PC-3 (cell line): Measurements from ENCODE around the gene TCN2. TPM values are rescaled to one million over a fixed set of nuclear protein-coding genes. Genes with fewer than 3 reads are reported as not detected.

ENCODE experiments used
- ATAC-seq: fragments of 200-7000 bp; cut with Tn5 transposase; 2 replicates; pipeline ENCODE4 v1.9.1; 2020; ENCODE audit warnings: mild to moderate bottlenecking, moderate library complexity
- BruUV-seq: library from RNA; stranded (reverse); fragments of 400-500 nt; replicated peaks from 2 replicates; lab custom pipeline; 2021; lab: Mats Ljungman, UMichigan
- CTCF ChIA-PET: fragments of 300-600 bp; sonication (Branson Sonifier 250); formaldehyde crosslinking; loops from one replicate; lab custom pipeline; 2022; ENCODE audit warnings: antibody characterized with exemption; lab: Charles Lee
- POLR2A ChIA-PET: fragments of 300-600 bp; sonication (Branson Sonifier 250); formaldehyde crosslinking; loops from one replicate; lab custom pipeline; 2022; ENCODE audit warnings: antibody characterized with exemption; ENCODE audit not compliant: unreplicated experiment; lab: Charles Lee
- DNase-seq: peaks from one replicate; pipeline ENCODE4 v3.0.0-alpha.2; 2015
- H2AFZ ChIP-seq: fragments of 300-600 bp; sonication (generic); 2 replicates; pipeline ENCODE4 v1.6.0; 2016; ENCODE audit warnings: antibody characterized with exemption, low read length
- H3F3A ChIP-seq: fragments of 300-600 bp; sonication (generic); one replicate; pipeline ENCODE4 v1.6.0; 2017; ENCODE audit warnings: antibody characterized with exemption, low read length, control low read depth, mild to moderate bottlenecking; ENCODE audit not compliant: unreplicated experiment
- H3K27ac ChIP-seq: fragments of 300-600 bp; sonication (generic); 2 replicates; pipeline ENCODE4 v1.5.1; 2016; ENCODE audit warnings: mild to moderate bottlenecking, low read length
- H3K27me3 ChIP-seq: fragments of 300-600 bp; sonication (generic); 2 replicates; pipeline ENCODE4 v1.6.1; 2016; ENCODE audit warnings: low read length, mixed read lengths
- H3K36me3 ChIP-seq: fragments of 300-600 bp; sonication (generic); 2 replicates; pipeline ENCODE4 v1.6.1; 2016; ENCODE audit warnings: low read depth, mixed run types, low read length, mixed read lengths
- H3K4me1 ChIP-seq: fragments of 300-600 bp; sonication (generic); 2 replicates; pipeline ENCODE4 v1.5.1; 2016; ENCODE audit warnings: low read length; ENCODE audit not compliant: insufficient read depth
- H3K4me2 ChIP-seq: fragments of 300-600 bp; sonication (generic); 2 replicates; pipeline ENCODE4 v1.6.0; 2016; ENCODE audit warnings: low read length
- H3K4me3 ChIP-seq: fragments of 300-600 bp; sonication (generic); 2 replicates; pipeline ENCODE4 v1.5.1; 2016; ENCODE audit warnings: mild to moderate bottlenecking, low read length, mixed read lengths
- H3K79me2 ChIP-seq: fragments of 300-600 bp; sonication (generic); 2 replicates; pipeline ENCODE4 v1.6.1; 2017; ENCODE audit warnings: low read length, mixed read lengths
- H3K9ac ChIP-seq: fragments of 300-600 bp; sonication (generic); 2 replicates; pipeline ENCODE4 v1.6.0; 2016; ENCODE audit warnings: mild to moderate bottlenecking, low read length
- H3K9me2 ChIP-seq: fragments of 300-600 bp; sonication (generic); replicated peaks from 2 replicates; pipeline ENCODE4 v1.6.1; 2016; ENCODE audit warnings: mixed run types, low read length, mixed read lengths
- H3K9me3 ChIP-seq: fragments of 300-600 bp; sonication (generic); 2 replicates; pipeline ENCODE4 v1.6.1; 2016; ENCODE audit warnings: low read length, mixed read lengths
- H4K20me1 ChIP-seq: fragments of 300-600 bp; sonication (generic); 2 replicates; pipeline ENCODE4 v1.6.1; 2016; ENCODE audit warnings: low read length, mixed read lengths
- EZH2 ChIP-seq: fragments of 300-600 bp; sonication (generic); IDR thresholded peaks from one replicate; pipeline ENCODE4 v1.6.1; 2017; ENCODE audit warnings: antibody characterized with exemption, mild to moderate bottlenecking, low read length; ENCODE audit not compliant: unreplicated experiment
- EZH2phosphoT487 ChIP-seq: fragments of 300-600 bp; sonication (generic); IDR thresholded peaks from 2 replicates; pipeline ENCODE4 v1.6.1; 2018; ENCODE audit warnings: mild to moderate bottlenecking, antibody characterized with exemption, low read length, borderline replicate concordance
- intact Hi-C: fragments of 100-400 bp; cut with micrococcal nuclease; formaldehyde crosslinking; loops from 2 replicates; pipeline ENCODE4 v1.9.0; 2023
- total RNA-seq: library from RNA; depleted of rRNA; stranded (reverse); fragments of >200 nt; gene quantifications from 2 replicates; pipeline ENCODE4 v1.2.3, GENCODE V29; 2014
- TF ChIP-seq, protein P1 (sequence below): fragments of 300-600 bp; sonication (generic); conservative IDR thresholded peaks from 2 replicates; pipeline ENCODE4 v1.5.1; 2017; ENCODE audit warnings: antibody characterized with exemption, low read depth, mild to moderate bottlenecking, low read length

Gene TCN2
- total RNA-seq, 1 experiment from 2014 or later: 1.7 TPM

DNA sequence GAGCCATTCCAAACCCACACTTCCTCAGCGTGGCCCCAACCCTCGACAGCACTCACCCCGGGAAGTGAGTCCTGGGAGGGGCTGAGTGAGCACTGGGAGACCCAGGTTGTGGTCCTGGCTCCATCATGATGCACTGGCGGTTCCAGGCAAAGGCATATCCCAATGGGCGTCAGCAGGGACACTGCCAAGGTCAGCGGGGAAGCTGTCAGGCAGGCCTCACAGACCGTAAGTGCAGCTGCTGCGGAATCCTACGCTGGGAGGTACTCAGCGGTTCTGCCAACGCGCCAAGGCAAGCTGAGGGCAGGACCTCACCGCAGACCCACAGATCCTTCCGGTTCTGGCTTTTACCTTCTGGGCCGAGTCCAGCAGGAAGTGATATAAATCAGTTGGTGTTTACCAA lies 31.1 kb upstream of the TCN2 start:
- no peaks in the 10 kb centered on the region for H3K27me3 ChIP-seq
- no peaks in the 10 kb centered on the region for H3K9me3 ChIP-seq
- ChIA-PET CTCF (no interaction called here), POLR2A (no interaction called here)
- no peaks in the 10 kb centered on the region for H3K79me2 ChIP-seq
- BruUV-seq: no TSS peak
- H3K4me2 ChIP-seq: no peak overlapping the region
- TF ChIP-seq EZH2phosphoT487 (no peak), EZH2 (no peak)
- TF ChIP-seq, protein P1, sequence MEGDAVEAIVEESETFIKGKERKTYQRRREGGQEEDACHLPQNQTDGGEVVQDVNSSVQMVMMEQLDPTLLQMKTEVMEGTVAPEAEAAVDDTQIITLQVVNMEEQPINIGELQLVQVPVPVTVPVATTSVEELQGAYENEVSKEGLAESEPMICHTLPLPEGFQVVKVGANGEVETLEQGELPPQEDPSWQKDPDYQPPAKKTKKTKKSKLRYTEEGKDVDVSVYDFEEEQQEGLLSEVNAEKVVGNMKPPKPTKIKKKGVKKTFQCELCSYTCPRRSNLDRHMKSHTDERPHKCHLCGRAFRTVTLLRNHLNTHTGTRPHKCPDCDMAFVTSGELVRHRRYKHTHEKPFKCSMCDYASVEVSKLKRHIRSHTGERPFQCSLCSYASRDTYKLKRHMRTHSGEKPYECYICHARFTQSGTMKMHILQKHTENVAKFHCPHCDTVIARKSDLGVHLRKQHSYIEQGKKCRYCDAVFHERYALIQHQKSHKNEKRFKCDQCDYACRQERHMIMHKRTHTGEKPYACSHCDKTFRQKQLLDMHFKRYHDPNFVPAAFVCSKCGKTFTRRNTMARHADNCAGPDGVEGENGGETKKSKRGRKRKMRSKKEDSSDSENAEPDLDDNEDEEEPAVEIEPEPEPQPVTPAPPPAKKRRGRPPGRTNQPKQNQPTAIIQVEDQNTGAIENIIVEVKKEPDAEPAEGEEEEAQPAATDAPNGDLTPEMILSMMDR: no peak
- no peaks in the 10 kb centered on the region for H3F3A ChIP-seq
- intact Hi-C loops: no loop called here
- H2AFZ ChIP-seq: no peak overlapping the region
- ATAC-seq (no peak), DNase-seq (no peak)
- no peak overlapping the region for H3K27ac ChIP-seq
- no peaks in the 10 kb centered on the region for H4K20me1 ChIP-seq
- peaks cover 16% of the 10 kb centered on the region for H3K36me3 ChIP-seq
- H3K9ac ChIP-seq: no peak overlapping the region
- no peaks in the 10 kb centered on the region for H3K4me1 ChIP-seq
- no peak overlapping the region for H3K4me3 ChIP-seq
- no peaks in the 10 kb centered on the region for H3K9me2 ChIP-seq

DNA sequence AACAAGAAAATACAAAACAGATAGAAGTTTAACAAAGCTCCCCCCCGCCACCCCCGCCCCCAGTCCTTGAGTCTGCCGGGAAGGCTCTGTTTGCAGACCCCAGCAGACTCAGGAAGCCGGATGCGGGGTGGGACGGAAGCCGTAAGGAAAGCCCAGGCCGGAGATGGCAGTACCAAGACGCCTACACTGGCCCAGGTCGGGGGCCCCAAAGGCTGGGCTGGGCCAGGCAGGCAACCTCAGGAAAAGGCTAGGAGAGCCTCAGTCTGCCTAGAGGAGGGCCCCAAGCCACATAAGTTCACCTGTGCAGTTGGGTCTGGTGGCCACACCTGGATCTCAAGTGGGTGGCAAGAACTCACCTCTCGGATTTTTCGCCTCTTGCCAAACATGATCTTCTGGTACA lies 28.5 kb upstream of the TCN2 start:
- no peak overlapping the region for H2AFZ ChIP-seq
- peaks cover 19% of the 10 kb centered on the region for H3K36me3 ChIP-seq
- H3K4me2 ChIP-seq: no peak overlapping the region
- ChIA-PET CTCF (no interaction called here), POLR2A (no interaction called here)
- H3K79me2 ChIP-seq: no peaks in the 10 kb centered on the region
- no peak overlapping the region for H3K27ac ChIP-seq
- H3K9me3 ChIP-seq: no peaks in the 10 kb centered on the region
- intact Hi-C loops: no loop called here
- no peaks in the 10 kb centered on the region for H3K9me2 ChIP-seq
- TF ChIP-seq, protein P1: no peak
- TF ChIP-seq EZH2 (no peak), EZH2phosphoT487 (no peak)
- H3K4me1 ChIP-seq: no peaks in the 10 kb centered on the region
- no peak for ATAC-seq
- no peak overlapping the region for H3K4me3 ChIP-seq
- no peak overlapping the region for H3K9ac ChIP-seq
- H3K27me3 ChIP-seq: no peaks in the 10 kb centered on the region
- no peak for DNase-seq
- BruUV-seq: no TSS peak
- H4K20me1 ChIP-seq: no peaks in the 10 kb centered on the region
- H3F3A ChIP-seq: no peaks in the 10 kb centered on the region

DNA sequence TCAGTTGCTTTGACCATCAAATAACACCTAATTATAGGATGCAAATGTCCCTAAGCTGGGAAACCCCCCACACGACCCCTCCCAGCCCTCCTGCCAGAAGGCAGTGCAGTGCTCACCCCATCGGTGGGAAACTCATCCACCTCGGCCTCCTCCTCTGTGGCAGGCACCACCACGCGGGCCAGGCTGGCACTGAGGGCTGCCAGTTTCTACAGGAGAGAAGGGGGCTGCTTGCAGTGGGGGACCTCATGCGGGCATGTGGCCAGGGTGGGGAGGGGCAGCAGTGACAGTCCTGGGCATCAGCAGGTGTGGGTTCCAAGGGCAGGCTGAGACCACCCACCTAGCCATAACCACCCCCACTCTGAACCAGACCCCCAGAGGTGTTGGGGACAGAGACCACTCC lies 26.1 kb upstream of the TCN2 start:
- no peak for DNase-seq
- Histone ChIP-seq H3K4me2 (no peak overlapping the region), H3F3A (no peaks in the 10 kb centered on the region), H3K36me3 (peaks cover 27% of the 10 kb centered on the region), H4K20me1 (no peaks in the 10 kb centered on the region), H3K27me3 (no peaks in the 10 kb centered on the region), H3K9ac (no peak overlapping the region), H3K9me3 (no peaks in the 10 kb centered on the region), H3K4me3 (no peak overlapping the region), H3K9me2 (no peaks in the 10 kb centered on the region), H2AFZ (no peak overlapping the region), H3K4me1 (no peaks in the 10 kb centered on the region), H3K79me2 (no peaks in the 10 kb centered on the region), H3K27ac (no peak overlapping the region)
- TF ChIP-seq, protein P1: no peak
- TF ChIP-seq EZH2 (no peak), EZH2phosphoT487 (no peak)
- intact Hi-C loops: no loop called here
- ChIA-PET CTCF (no interaction called here), POLR2A (no interaction called here)
- BruUV-seq: no TSS peak
- no peak for ATAC-seq
